ENCODE measurements around the gene LRRC8C. TPM values are rescaled to one million over a fixed set of nuclear protein-coding genes. Genes with fewer than 3 reads are reported as not detected.

Gene LRRC8C
- total and polyA plus RNA-seq, 2 experiments from 2014 or later: 0.89 to 3.9 TPM

GRCh38 chr1:89725631-89726030, 92.7 kb downstream of the LRRC8C start (continued):
- TF ChIP-seq, protein P1, sequence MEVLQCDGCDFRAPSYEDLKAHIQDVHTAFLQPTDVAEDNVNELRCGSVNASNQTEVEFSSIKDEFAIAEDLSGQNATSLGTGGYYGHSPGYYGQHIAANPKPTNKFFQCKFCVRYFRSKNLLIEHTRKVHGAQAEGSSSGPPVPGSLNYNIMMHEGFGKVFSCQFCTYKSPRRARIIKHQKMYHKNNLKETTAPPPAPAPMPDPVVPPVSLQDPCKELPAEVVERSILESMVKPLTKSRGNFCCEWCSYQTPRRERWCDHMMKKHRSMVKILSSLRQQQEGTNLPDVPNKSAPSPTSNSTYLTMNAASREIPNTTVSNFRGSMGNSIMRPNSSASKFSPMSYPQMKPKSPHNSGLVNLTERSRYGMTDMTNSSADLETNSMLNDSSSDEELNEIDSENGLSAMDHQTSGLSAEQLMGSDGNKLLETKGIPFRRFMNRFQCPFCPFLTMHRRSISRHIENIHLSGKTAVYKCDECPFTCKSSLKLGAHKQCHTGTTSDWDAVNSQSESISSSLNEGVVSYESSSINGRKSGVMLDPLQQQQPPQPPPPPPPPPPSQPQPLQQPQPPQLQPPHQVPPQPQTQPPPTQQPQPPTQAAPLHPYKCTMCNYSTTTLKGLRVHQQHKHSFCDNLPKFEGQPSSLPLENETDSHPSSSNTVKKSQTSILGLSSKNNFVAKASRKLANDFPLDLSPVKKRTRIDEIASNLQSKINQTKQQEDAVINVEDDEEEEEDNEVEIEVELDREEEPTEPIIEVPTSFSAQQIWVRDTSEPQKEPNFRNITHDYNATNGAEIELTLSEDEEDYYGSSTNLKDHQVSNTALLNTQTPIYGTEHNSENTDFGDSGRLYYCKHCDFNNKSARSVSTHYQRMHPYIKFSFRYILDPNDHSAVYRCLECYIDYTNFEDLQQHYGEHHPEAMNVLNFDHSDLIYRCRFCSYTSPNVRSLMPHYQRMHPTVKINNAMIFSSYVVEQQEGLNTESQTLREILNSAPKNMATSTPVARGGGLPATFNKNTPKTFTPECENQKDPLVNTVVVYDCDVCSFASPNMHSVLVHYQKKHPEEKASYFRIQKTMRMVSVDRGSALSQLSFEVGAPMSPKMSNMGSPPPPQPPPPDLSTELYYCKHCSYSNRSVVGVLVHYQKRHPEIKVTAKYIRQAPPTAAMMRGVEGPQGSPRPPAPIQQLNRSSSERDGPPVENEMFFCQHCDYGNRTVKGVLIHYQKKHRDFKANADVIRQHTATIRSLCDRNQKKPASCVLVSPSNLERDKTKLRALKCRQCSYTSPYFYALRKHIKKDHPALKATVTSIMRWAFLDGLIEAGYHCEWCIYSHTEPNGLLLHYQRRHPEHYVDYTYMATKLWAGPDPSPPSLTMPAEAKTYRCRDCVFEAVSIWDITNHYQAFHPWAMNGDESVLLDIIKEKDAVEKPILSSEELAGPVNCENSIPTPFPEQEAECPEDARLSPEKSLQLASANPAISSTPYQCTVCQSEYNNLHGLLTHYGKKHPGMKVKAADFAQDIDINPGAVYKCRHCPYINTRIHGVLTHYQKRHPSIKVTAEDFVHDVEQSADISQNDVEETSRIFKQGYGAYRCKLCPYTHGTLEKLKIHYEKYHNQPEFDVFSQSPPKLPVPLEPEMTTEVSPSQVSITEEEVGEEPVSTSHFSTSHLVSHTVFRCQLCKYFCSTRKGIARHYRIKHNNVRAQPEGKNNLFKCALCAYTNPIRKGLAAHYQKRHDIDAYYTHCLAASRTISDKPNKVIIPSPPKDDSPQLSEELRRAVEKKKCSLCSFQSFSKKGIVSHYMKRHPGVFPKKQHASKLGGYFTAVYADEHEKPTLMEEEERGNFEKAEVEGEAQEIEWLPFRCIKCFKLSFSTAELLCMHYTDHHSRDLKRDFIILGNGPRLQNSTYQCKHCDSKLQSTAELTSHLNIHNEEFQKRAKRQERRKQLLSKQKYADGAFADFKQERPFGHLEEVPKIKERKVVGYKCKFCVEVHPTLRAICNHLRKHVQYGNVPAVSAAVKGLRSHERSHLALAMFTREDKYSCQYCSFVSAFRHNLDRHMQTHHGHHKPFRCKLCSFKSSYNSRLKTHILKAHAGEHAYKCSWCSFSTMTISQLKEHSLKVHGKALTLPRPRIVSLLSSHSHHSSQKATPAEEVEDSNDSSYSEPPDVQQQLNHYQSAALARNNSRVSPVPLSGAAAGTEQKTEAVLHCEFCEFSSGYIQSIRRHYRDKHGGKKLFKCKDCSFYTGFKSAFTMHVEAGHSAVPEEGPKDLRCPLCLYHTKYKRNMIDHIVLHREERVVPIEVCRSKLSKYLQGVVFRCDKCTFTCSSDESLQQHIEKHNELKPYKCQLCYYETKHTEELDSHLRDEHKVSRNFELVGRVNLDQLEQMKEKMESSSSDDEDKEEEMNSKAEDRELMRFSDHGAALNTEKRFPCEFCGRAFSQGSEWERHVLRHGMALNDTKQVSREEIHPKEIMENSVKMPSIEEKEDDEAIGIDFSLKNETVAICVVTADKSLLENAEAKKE (CRISPR knock-in tag; IDR thresholded peaks at IDR 0.05): no peak
- TF ChIP-seq STAT1 (IDR thresholded peaks at IDR 0.05; ENCODE audit: unreplicated experiment) (no peak), CREB1 (CRISPR knock-in tag; IDR thresholded peaks at IDR 0.05; ENCODE audit: low read depth) (no peak), NANOG (IDR thresholded peaks at IDR 0.05; ENCODE audit: borderline replicate concordance) (no peak), POLR2AphosphoS5 (IDR thresholded peaks at IDR 0.05; ENCODE audit: low read depth) (no peak), EZH2 (IDR thresholded peaks at IDR 0.05; ENCODE audit: low read depth, unreplicated experiment) (no peak)
- TF ChIP-seq, protein P2, sequence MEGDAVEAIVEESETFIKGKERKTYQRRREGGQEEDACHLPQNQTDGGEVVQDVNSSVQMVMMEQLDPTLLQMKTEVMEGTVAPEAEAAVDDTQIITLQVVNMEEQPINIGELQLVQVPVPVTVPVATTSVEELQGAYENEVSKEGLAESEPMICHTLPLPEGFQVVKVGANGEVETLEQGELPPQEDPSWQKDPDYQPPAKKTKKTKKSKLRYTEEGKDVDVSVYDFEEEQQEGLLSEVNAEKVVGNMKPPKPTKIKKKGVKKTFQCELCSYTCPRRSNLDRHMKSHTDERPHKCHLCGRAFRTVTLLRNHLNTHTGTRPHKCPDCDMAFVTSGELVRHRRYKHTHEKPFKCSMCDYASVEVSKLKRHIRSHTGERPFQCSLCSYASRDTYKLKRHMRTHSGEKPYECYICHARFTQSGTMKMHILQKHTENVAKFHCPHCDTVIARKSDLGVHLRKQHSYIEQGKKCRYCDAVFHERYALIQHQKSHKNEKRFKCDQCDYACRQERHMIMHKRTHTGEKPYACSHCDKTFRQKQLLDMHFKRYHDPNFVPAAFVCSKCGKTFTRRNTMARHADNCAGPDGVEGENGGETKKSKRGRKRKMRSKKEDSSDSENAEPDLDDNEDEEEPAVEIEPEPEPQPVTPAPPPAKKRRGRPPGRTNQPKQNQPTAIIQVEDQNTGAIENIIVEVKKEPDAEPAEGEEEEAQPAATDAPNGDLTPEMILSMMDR (conservative IDR thresholded peaks at IDR 0.05; ENCODE audit: low read depth in 2 of 2): no peak

Data from GM23338 (cell line).